Left lung (tissue), 10 donors: ENCODE results near the gene B4GAT1. TPM values are rescaled to one million over a fixed set of nuclear protein-coding genes. Genes with fewer than 3 reads are reported as not detected.
A peak's percentile ranks its signal among the peaks of the same experiment; 100 is the strongest.

Source experiments
- ATAC-seq: fragments of 200-7000 bp; cut with Tn5 transposase; one replicate; pipeline ENCODE4 v1.9.1; 2020; ENCODE audit warnings: moderate library complexity
- DNase-seq, 4 donors: peaks; one replicate each; pipeline ENCODE4 v3.0.0-alpha.2; 2013 to 2020
- H3K27ac ChIP-seq, 2 donors: fragments of 200-600 bp; sonication (generic) in 1 of 2; one replicate each; pipeline versions ENCODE4 v1.5.0 to v1.8.0; 2020 to 2021
- H3K27me3 ChIP-seq, 2 donors: fragments of 200-600 bp; sonication (generic) in 1 of 2; one replicate each; pipeline versions ENCODE4 v1.5.0 to v1.8.0; 2020 to 2021
- H3K36me3 ChIP-seq, 2 donors: fragments of 200-600 bp; sonication (generic) in 1 of 2; one replicate each; pipeline versions ENCODE4 v1.5.0 to v1.8.0; 2020 to 2021
- H3K4me1 ChIP-seq, 2 donors: fragments of 200-600 bp; one replicate each; pipeline ENCODE4 v1.8.0; 2021
- H3K4me3 ChIP-seq, 2 donors: fragments of 200-600 bp; sonication (generic) in 1 of 2; one replicate each; pipeline versions ENCODE4 v1.5.0 to v1.8.0; 2020 to 2021; ENCODE audit warnings: mild to moderate bottlenecking in 1 of 2
- H3K9me3 ChIP-seq, 2 donors: fragments of 200-600 bp; sonication (generic) in 1 of 2; one replicate each; pipeline versions ENCODE4 v1.5.0 to v1.8.0; 2020 to 2021
- intact Hi-C, 2 donors: fragments of 100-400 bp; cut with DNase I; formaldehyde crosslinking; loops; one replicate each; pipeline versions ENCODE4 v1.11.2 to v1.14.2; 2022
- polyA plus RNA-seq, 6 donors: library from polyadenylated mRNA; unstranded; fragments of 120-200 nt; gene quantifications; one replicate each; pipeline ENCODE4 v1.2.1, GENCODE V29; 2013; ENCODE audit not compliant: insufficient read length in 6 of 6
- total RNA-seq, 2 donors: library from RNA; stranded (reverse); fragmentation: NEBNext Ultra II Directional; extraction: Animal tissue kit (Norgen Biotek cat#: 25700); gene quantifications; one replicate each; pipeline ENCODE4 v1.2.1, GENCODE V29; 2021
- TF ChIP-seq, protein P1 (sequence below), 2 donors: fragments of 200-600 bp; sonication (generic) in 1 of 2; IDR thresholded peaks; one replicate each; pipeline versions ENCODE4 v1.5.0 to v1.8.0; 2021; ENCODE audit warnings: antibody characterized with exemption in 2 of 2
- donor health status: DM: no; HTN: yes; CAD: no.
- donor health status: DM: no; HTN: no; CAD: no.

B4GAT1 gene
- total and polyA plus RNA-seq, 8 donors = 22.9 to 35.9 (median 30.2) TPM

DNA sequence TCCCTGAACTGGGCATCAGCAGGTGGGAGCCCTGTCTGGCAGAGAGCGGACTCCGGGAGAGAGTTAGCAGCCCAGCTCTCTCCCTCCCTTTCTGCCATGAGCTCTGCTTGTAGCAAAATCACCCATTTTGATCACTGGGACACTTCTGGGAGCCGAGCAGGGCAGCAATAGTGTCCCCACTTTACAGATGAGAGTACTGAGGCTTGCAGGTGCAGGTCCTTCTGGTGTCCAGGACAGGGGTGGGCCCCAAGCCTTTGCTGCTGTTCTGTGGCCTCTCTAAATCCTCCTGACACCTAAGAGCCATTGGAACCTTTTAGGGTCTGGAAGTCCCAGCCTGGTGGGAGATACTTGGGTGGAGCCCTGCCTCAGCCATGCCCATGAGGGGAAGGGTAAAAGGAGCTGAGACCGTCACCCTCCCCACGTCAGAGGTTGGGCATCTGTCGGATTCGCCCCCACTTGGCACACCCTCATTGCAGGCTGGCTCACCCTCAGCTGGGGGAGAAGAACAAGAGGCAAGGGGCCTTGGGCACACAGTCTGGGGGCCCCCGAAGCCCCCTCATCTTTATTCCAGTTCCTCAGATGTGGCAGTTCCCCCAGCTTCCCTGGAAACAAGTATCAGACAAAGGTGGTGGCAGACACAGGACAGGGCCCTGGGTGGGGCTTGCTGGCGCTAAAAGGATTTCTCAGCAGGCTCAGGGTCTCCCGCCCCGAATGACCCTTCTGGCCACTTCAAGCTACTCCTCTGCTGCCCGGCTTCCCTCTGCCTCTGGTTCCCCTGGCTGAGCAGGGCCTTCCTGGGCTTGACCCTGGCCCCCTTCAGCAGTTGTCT is 15.7 kb downstream of the B4GAT1 start:
- H3K27me3 ChIP-seq = no peaks in the 10 kb centered on the region
- intact Hi-C loops = no loop called here
- peaks cover 0 to 26% of the 10 kb centered on the region in 2 donors for H3K36me3 ChIP-seq
- DNase-seq = no peak
- no peaks in the 10 kb centered on the region for H3K9me3 ChIP-seq
- peaks cover 28 to 46% of the 10 kb centered on the region in 2 donors for H3K4me1 ChIP-seq
- ATAC-seq = no peak
- H3K4me3 ChIP-seq = no peak overlapping the region
- no peak overlapping the region for H3K27ac ChIP-seq
- TF ChIP-seq, protein P1, sequence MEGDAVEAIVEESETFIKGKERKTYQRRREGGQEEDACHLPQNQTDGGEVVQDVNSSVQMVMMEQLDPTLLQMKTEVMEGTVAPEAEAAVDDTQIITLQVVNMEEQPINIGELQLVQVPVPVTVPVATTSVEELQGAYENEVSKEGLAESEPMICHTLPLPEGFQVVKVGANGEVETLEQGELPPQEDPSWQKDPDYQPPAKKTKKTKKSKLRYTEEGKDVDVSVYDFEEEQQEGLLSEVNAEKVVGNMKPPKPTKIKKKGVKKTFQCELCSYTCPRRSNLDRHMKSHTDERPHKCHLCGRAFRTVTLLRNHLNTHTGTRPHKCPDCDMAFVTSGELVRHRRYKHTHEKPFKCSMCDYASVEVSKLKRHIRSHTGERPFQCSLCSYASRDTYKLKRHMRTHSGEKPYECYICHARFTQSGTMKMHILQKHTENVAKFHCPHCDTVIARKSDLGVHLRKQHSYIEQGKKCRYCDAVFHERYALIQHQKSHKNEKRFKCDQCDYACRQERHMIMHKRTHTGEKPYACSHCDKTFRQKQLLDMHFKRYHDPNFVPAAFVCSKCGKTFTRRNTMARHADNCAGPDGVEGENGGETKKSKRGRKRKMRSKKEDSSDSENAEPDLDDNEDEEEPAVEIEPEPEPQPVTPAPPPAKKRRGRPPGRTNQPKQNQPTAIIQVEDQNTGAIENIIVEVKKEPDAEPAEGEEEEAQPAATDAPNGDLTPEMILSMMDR (IDR thresholded peaks at IDR 0.05) = no peak

DNA sequence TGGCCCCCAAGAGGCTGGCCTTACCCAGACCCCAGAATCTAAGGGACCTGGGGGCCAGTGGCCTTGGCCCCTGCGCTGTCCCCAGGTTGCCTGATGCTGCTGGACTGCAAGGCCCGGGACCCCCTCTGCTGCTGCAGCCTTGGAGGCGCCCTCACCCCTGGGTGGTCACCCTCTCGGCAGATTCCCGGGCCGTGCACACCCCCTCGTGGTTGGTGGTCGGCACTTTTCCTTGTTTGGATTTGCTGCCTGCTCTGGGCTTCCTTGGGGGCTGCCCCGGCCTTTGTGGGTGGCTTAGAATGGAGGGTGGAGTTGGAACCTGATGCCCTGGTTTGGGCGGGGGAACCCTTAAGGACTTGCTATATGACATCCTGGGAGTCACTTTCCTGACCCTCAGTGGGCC is 16.5 kb downstream of the B4GAT1 start:
- H3K4me1 ChIP-seq = peaks cover 28 to 41% of the 10 kb centered on the region in 2 donors
- H3K36me3 ChIP-seq = peaks cover 0 to 26% of the 10 kb centered on the region in 2 donors
- intact Hi-C loops = no loop called here
- no peak overlapping the region for H3K27ac ChIP-seq
- TF ChIP-seq, protein P1 (IDR thresholded peaks at IDR 0.05) = no peak
- DNase-seq (peak in 1 of 4 donors; percentile 61), ATAC-seq (no peak)
- no peak overlapping the region for H3K4me3 ChIP-seq
- H3K27me3 ChIP-seq = no peaks in the 10 kb centered on the region
- H3K9me3 ChIP-seq = no peaks in the 10 kb centered on the region

- no peak overlapping the region for H3K4me3 ChIP-seq
- peaks cover 17 to 31% of the 10 kb centered on the region in 2 donors for H3K4me1 ChIP-seq
- DNase-seq (no peak), ATAC-seq (no peak)
- H3K27ac ChIP-seq = no peak overlapping the region
- no peaks in the 10 kb centered on the region for H3K9me3 ChIP-seq
- H3K36me3 ChIP-seq = peaks cover 0 to 26% of the 10 kb centered on the region in 2 donors
- intact Hi-C loops = no loop called here
- TF ChIP-seq, protein P1 (IDR thresholded peaks at IDR 0.05) = no peak
- no peaks in the 10 kb centered on the region for H3K27me3 ChIP-seq
Measured at GRCh38 chr11:66329165-66329673, 18.2 kb downstream of the B4GAT1 start.

- peaks cover 17 to 31% of the 10 kb centered on the region in 2 donors for H3K4me1 ChIP-seq
- no peaks in the 10 kb centered on the region for H3K27me3 ChIP-seq
- no peaks in the 10 kb centered on the region for H3K9me3 ChIP-seq
- TF ChIP-seq, protein P1 (IDR thresholded peaks at IDR 0.05) = peak; percentile 91 to 99
- H3K27ac ChIP-seq = peak overlapping the region; percentile 26 to 51
- no peak overlapping the region for H3K4me3 ChIP-seq
- ATAC-seq (peak; percentile 93), DNase-seq (peak; percentile 67 to 91 (median 80))
- peaks cover 0 to 20% of the 10 kb centered on the region in 2 donors for H3K36me3 ChIP-seq
- intact Hi-C loops = no loop called here
Measured at GRCh38 chr11:66328302-66329144, 18.9 kb downstream of the B4GAT1 start.

GRCh38 chr11:66328031-66328301 is 19.5 kb downstream of the B4GAT1 start:
- peak in 1 of 4 donors; percentile 40 for DNase-seq
- ATAC-seq = no peak
- H3K27ac ChIP-seq = peak overlapping the region; percentile 26 to 51
- intact Hi-C loops = no loop called here
- H3K27me3 ChIP-seq = no peaks in the 10 kb centered on the region
- H3K4me1 ChIP-seq = peaks cover 17 to 31% of the 10 kb centered on the region in 2 donors
- H3K9me3 ChIP-seq = no peaks in the 10 kb centered on the region
- no peak overlapping the region for H3K4me3 ChIP-seq
- TF ChIP-seq, protein P1 (IDR thresholded peaks at IDR 0.05) = no peak
- peaks cover 0 to 14% of the 10 kb centered on the region in 2 donors for H3K36me3 ChIP-seq
